Activated CD8-positive, alpha-beta memory T cell treated with anti-CD3 and anti-CD28 coated beads, Interleukin-2, amount 50 U/mL, for 4 hours (primary cell): ENCODE measurements around the gene ABO.
"Not testable (repeated sequence)": the region's sequence is repeated elsewhere in the genome, so short reads cannot be mapped to it uniquely, and the experiment has no call there.

ENCODE experiments used
- DNase-seq: peaks from one replicate; pipeline ENCODE4 v3.0.0-alpha.2; 2020

ABO gene

DNA sequence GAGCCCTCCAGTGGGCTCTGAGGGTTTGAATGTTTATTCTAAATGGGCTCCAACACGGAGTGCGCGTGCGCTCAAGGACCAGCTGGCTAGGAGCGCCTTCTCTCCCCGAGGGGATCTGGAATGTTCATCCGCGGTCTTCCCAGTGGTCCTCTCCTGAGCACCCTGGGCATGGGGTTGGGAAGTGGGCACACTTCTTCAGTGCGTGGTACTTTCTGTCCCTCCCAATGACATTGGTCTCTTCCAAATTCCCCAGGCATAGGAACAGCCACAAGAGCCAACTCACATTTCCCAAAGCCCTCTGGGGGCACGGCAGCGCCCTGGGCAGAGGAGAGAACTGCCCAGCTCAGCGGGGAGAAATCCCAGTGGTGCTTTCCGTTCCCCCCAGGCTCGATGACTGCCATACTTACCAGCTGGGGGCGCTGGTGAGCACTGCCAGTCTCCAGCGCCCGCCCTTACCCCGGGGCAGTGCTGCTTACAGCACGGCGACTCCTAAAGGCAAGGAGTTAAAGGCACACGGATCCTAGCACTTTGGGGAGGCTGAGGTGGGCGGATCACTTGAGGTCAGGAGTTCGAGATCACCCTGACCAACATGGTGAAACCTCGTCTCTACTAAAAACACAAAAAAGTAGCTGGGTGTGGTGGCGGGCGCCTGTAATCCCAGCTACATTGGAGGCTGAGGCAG is 36.0 kb downstream of the ABO start:
- peak; percentile 64 for DNase-seq

DNA sequence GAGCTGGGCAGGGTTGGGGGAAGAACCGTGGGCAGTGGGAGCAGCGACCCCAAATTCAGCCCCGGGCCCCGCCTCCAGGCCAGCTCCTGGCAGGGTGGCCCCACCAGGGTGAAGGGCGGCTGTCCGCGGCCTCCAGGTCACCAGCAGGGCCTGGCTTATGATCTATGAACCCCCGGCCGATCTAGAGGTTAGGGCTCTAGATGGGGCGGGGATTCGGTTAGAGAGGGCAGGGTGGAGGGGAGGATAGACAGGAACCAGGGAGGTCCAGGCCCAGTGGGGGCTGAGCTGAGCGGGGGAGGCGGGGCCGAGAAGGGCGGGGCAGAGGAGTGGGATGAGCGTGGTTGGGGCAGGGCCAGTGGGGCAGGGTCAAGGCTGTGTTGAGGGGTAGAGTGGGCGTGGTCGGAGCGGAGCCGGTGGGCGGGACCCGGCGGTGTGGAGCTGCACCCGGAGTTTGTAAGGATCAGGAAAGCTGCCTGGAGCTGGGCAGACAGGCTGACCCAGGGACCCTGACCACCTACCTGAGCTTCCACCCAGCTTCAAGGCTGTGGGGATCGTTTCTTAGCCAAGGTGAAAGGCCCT is 36.6 kb downstream of the ABO start:
- DNase-seq: peak; percentile 41

DNA sequence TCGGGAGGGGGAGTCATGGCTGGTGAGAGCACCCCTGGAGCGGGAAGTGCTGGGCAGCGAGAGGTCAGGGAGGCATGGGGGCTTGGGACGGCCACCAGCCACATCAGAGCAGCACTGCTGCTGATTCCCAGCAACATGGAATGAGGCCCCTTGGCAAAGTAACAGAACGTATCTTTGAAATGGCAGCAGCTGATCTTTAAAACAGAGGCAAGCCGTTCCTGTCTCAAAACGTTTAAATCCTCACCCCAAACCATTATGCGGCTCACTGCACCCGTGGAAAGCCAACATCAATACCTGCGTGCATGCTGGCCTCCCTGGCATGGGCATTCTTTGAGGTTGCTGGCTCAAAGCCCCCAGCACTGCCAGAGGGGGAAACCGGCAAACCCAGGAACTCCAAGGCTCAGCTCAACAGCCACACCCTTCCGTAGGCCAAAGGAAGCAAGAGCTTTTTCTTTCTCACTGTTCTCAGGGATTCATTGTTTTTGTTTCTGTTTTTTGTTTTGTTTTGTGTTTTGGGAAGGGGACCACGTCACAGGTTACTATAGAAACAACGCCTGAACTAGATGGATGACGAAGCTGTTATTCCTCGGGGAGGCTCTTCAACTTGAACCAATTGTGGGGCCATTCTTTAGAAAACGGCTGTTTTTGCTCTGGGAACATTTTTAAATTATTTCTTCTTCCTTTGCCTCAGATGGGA is 37.8 kb downstream of the ABO start:
- DNase-seq: no peak

DNA sequence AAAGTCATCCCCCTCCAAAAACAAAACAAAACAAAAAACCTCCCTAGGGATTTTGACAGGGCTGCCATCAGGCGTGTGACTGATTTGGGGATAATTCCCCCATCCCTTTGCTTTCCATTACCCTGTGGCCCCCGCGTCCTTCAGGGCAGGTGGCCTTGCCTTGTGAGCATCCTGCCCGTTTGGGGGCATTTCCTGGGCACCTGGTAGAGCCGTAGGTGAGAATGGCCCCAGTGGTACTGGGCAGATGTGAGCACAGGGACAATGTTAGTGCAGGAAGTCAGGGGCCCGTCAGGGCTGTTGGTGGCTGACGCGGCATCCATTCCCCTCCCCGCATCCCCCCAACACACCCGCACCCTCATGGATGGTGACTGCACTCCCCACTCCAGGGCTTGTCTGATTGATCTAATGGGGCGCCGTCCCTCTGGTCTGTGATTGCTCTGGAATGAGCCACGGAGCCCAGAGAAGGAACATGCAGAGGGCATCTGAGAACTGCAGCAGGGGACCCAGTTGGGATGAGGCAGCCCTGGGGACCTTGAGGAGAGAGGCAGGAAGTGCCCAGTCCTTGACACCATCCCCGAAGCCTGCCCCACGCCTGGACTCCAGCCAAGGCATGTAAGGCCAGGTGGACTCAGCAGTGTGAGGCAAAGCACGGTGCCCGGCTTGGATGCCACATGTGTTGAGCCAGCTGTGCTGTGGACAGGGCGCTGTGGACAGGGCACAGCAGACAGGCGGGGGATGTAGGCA is 38.5 kb downstream of the ABO start:
- DNase-seq: not testable (repeated sequence)

DNA sequence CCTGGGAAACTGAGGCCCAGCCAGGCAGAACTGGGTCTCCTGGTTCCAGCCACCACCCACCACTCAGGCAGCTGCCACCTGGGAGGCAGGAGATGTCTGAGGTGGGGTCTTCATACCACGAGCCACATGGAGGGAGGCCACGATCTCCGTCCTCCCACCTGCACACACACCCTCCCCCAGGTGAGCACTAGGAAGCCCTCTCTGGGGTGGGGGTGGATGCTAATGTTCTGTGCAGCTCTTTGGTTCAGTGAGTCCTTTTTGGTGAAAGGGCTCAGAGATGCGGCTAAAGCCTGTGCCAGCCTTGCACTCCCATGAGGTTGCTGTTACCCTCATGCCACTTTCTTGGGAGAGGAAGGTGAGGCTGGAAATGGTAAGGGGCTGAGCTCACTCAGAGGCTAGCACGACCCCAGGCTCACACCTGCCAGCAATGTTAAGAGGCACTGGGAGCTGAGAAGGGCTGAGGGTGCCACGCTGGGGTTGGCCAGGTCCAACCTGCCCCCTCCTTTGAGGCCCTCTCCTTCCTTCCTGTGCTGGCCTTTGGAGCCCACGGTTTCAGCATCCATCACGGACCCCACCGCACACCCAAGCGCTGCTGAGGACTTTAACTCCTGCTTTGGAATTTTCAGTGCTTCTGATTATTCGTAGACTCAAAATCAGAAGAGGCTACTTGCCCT is 39.3 kb downstream of the ABO start:
- DNase-seq: no peak

DNA sequence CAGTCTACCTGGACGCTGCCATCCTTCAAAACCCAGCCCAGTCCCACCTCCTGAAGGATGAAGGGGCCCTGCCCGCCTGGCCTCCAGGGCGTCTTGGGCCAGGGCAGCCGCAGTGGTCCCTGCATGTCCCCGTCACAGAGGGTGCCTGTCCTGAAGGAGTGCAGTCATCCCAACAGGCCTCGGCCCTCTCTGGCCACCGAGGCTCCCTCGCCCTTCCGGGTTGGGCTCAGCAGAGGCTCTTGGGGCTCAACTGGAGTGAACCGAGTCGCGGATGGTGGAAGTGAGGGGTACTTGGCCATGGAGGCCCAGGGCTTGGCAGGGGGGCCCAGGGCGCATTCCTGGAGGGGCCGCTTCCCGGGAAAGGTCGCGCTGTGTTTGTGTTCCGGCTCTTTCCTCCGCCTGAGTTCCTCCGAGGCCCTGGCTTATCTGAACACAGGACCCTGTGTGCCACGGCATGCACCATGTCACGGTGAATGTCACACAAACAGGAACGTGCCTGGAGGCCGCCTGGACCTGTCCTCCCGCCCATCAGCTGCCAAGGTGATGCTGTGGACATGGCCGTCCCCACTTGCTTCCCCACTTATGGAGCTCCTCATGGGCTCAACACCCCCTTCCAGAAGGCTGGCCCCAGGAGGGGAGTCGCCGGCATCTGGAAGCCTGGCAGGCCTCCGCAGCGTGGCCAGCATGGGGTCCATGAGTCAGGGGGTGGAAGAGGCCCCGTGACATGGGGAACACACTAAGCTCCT is 40.3 kb downstream of the ABO start:
- no peak for DNase-seq

- DNase-seq: no peak
Measured at GRCh38 chr9:133233681-133234432, 41.1 kb downstream of the ABO start.

GRCh38 chr9:133231934-133232568 is 43.0 kb downstream of the ABO start:
- not testable (repeated sequence) for DNase-seq

- DNase-seq: not testable (repeated sequence)
Measured at GRCh38 chr9:133230514-133230913, 44.5 kb downstream of the ABO start.

GRCh38 chr9:133230093-133230492 is 44.9 kb downstream of the ABO start:
- no peak for DNase-seq

DNA sequence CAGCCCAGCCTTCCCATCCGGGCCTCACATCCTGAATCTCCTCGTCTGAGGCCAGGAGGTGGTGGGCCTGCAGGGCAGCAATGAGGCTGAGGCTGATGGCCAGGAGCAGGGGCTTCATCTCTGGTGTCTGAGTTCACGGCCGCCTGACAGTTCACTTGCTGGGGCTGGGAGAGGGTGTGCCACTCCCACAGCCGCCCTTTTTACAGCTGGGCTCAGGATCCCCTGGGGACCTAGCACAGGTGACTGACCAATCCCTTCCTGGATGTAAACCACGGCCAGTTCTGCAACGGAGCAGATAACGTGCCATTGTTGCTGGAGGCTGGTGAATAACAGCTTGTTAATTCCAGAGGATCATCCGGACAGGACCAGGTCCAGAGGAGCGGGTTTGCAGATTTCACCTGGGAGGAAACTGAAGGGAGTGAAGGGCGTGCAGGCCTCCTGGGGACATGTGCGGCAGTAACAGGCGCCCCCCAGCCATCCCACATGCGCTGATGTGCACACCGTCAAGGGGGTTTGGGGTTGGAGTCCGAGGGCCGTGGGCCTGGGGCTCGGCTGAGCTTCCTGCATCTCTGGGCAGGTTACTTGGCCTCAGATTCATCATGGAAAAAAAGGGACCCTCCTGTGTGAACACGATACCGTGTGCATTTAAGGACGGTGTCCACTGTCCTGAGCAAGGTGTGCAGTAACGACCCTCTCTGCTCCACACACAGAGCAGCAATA is 46.4 kb downstream of the ABO start:
- DNase-seq: not testable (repeated sequence)

DNA sequence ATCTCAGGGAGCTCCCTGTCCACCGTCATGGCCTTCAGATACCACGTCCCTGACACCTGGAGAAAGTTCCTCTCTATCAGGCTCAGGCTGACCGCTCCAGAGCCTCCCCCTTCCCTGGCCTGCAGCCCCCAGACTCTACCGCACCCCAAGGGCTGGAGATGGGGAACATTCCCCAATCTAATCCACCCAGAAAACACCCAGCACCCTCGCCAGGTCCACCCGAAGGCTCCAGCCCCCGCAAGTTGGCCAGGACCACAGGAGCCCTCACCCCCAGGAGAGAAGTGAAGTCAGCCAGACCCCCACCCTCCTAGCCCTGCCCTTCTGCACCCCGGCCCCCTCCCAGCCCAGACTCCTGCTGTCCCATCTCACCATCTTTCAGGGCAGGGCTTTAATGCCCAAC is 47.0 kb downstream of the ABO start:
- DNase-seq: not testable (repeated sequence)

DNA sequence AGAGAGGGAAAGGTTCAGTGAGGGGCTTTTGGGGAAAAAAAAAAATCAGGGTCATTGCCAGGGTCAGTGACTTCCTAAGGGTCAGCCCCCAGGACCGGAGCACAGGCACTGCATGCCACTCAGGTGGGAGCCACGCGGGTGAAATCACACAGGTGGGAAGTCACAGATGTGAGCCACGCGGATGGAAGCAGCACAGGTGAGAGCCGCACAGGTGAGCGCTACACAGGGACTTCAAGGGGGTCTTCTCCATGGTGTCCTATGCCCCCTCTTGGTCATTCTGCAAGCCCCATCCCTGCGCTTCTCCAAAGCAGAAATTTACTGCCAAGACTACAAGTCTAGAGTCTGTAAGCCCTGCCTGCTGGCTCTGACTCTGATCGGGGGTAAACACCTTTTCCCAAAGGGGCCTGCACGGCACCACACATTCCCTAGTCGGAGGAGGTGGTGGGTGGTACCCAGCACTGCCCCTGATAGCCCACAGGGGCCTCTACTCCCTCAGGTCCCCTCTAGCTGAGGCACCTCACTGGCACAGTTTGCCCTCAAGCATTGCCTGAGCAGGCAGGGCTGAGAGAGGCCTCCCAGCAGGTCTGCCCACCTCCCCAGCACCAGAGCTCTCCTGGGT is 47.6 kb downstream of the ABO start:
- no peak for DNase-seq

- DNase-seq: no peak
Measured at GRCh38 chr9:133226219-133227171, 48.5 kb downstream of the ABO start.

DNA sequence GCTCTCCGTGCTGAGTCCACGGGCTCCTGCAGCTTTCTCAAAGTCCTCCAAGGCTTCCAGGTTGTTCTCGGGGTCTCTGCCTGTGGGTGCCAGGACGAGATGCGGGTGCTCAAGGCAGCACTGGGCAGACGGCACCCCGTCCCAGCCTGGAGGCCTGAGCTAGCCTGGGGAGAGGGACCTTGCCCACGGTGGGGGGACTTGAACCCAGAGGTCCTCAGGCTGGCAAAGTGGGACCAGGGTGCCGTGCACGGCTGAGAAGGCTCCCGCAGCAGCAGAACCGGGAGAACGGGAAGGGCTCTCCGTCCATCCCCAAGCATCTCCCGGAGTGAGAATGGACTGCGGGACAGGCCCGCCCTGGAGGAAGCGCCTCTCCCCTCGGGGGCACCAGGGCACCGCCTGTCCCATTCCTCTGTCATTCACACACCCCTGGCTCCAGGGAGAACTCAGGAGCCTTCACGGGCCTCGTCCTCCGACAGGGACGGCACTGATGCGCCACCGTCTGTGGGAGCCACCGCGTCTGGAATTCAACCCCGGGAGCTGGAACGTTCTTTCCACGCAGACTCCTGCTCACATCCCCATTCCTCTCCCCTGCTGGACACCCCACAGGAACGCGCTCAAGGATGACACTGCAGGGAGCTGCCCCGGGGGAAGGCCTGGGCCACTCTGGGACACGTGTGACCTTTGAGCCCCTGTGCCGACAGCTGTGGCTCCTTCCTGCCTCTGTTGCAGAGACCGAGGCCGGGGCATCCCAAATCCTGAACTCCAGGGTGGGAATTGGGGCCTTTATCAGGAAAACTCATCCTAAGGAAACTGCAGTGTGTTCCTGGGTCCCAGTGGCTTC is 49.6 kb downstream of the ABO start:
- no peak for DNase-seq

- no peak for DNase-seq
Measured at GRCh38 chr9:133224762-133225161, 50.2 kb downstream of the ABO start.

DNA sequence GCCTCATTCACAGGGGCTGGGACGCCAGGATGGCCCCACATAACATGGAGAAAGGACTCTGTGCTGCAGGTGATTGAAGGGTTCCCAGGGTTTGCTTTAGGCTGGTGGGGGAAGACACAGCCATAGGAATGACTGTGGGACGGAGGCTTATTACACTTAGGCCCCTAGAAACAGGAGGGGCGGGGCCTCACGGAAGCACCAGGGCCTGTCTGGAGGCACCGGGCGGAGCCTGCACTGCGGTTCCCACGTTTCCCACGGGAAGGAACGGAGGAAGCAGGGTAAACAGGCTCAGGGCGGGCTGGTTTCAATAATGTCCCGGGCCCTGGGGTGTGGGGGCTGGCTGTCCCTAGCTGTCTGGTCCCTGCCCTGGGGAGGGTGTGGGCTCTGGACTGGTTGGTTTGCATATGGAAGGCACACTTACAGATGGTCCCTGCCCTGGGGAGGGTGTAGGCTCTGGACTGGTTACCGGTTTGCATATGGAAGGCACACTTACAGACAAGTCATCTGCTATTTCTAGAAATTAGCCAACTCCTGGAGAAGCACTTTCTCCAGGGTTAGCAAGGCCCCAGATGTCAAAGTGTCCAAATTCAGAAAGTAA is 51.7 kb downstream of the ABO start:
- DNase-seq: not testable (repeated sequence)
